K562 (cell line): Measurements from ENCODE around the gene SLC46A3. TPM values are rescaled to one million over a fixed set of nuclear protein-coding genes. Genes with fewer than 3 reads are reported as not detected.

Experiments used
- ATAC-seq: fragments of 200-7000 bp; cut with Tn5 transposase; 3 replicates; pipeline ENCODE4 v1.9.1; 2020; ENCODE audit warnings: moderate library complexity
- BruUV-seq: library from RNA; stranded (reverse); fragments of 400-500 nt; replicated peaks from 2 replicates; lab custom pipeline; 2021; lab: Mats Ljungman, UMichigan
- CTCF ChIA-PET: fragments of 300-600 bp; formaldehyde crosslinking; extraction: SDS; loops from one replicate; lab custom pipeline; 2021; ENCODE audit warnings: low intra/inter-chr PET ratio; lab: Yijun Ruan, JAX
- POLR2A ChIA-PET: fragments of 300-600, 350-650 bp; sonication (Branson Sonifier 250); formaldehyde crosslinking; extraction: SDS; loops from one replicate; lab custom pipeline; 2021; ENCODE audit warnings: antibody characterized with exemption, inconsistent platforms; lab: Yijun Ruan, JAX
- DNase-seq, 4 experiments: peaks; one replicate each; pipeline versions ENCODE4 v3.0.0 to v3.0.0-alpha.2; 2011 to 2018; ENCODE audit warnings: low spot score in 3 of 4, mixed read lengths in 3 of 4; ENCODE audit errors: extremely low read depth in 1 of 4
- FAIRE-seq: peaks from 2 replicates; lab custom pipeline; 2011; peaks lifted over from hg19 to GRCh38; lab: Jason Lieb, UNC
- H2AFZ ChIP-seq: 2 replicates; pipeline ENCODE4 v1.6.0; 2011; ENCODE audit warnings: low read depth, low read length, control low read depth, inconsistent platforms
- H3K27ac ChIP-seq: fragments of 200-600 bp; 3 replicates; pipeline ENCODE4 v1.8.0; 2011; ENCODE audit warnings: low read depth, mild to moderate bottlenecking, control low read depth, inconsistent platforms, low read length, moderate library complexity, mixed read lengths; ENCODE audit errors: extremely low read depth
- H3K27me3 ChIP-seq, 2 experiments: fragments of 300-600 bp in 1 of 2; 2 replicates in 1 of 2; 3 replicates in 1 of 2; pipeline versions ENCODE4 v1.6.0 to v1.8.0; 2011; ENCODE audit warnings: inconsistent platforms in 2 of 2, low read length in 2 of 2, mild to moderate bottlenecking in 1 of 2, mixed read lengths in 1 of 2, moderate library complexity in 1 of 2; ENCODE audit not compliant: control insufficient read depth in 2 of 2, insufficient read depth in 2 of 2
- H3K36me3 ChIP-seq: fragments of 300-600 bp; 3 replicates; pipeline ENCODE4 v1.8.0; 2011; ENCODE audit warnings: mild to moderate bottlenecking, low read length, inconsistent platforms; ENCODE audit not compliant: control insufficient read depth, insufficient read depth
- H3K4me1 ChIP-seq, 2 experiments: fragments of 200-600 bp in 1 of 2; replicated peaks in 1 of 2; 2 replicates in 1 of 2; 3 replicates in 1 of 2; pipeline versions ENCODE4 v1.5.1 to v1.8.0; 2011; ENCODE audit warnings: inconsistent platforms in 2 of 2, low read length in 2 of 2, mild to moderate bottlenecking in 1 of 2, mixed read lengths in 1 of 2, moderate library complexity in 1 of 2; ENCODE audit not compliant: control insufficient read depth in 2 of 2, insufficient read depth in 2 of 2
- H3K4me2 ChIP-seq: 2 replicates; pipeline ENCODE4 v1.6.1; 2011; ENCODE audit warnings: low read length, control low read depth, inconsistent platforms, mixed read lengths; ENCODE audit not compliant: insufficient read depth
- H3K4me3 ChIP-seq: fragments of 200-600 bp; sonication (generic), shearing (Covaris generic); 2 replicates; pipeline ENCODE4 v1.5.1; 2016; ENCODE audit warnings: control low read depth, inconsistent platforms
- H3K79me2 ChIP-seq: fragments of 200-600 bp; 3 replicates; pipeline ENCODE4 v1.8.0; 2011; ENCODE audit warnings: low read length, inconsistent platforms; ENCODE audit not compliant: control insufficient read depth, insufficient read depth
- H3K9ac ChIP-seq, 2 experiments: 2 replicates each; pipeline versions ENCODE4 v1.6.0 to v1.6.1; 2011; ENCODE audit warnings: low read depth in 2 of 2, low read length in 2 of 2, control low read depth in 1 of 2, inconsistent platforms in 1 of 2, mild to moderate bottlenecking in 1 of 2, mixed read lengths in 1 of 2; ENCODE audit not compliant: insufficient read depth in 1 of 2
- H3K9me1 ChIP-seq: one replicate; pipeline ENCODE4 v1.6.0; 2011; ENCODE audit warnings: inconsistent platforms, mild to moderate bottlenecking, low read length, moderate library complexity; ENCODE audit not compliant: control insufficient read depth, insufficient read depth
- H3K9me3 ChIP-seq: replicated peaks from 2 replicates; pipeline ENCODE4 v1.5.1; 2011; ENCODE audit warnings: low read depth, low read length, inconsistent platforms; ENCODE audit not compliant: control insufficient read depth, insufficient read depth
- H4K20me1 ChIP-seq: replicated peaks from 2 replicates; pipeline ENCODE4 v1.6.1; 2011; ENCODE audit warnings: low read length, inconsistent platforms, mixed read lengths; ENCODE audit not compliant: control insufficient read depth, insufficient read depth
- CBFA2T3 ChIP-seq: fragments of 450-650 bp; IDR thresholded peaks from 2 replicates; pipeline ENCODE4 v1.6.1; 2017
- MTA1 ChIP-seq: fragments of 450-650 bp; IDR thresholded peaks from 2 replicates; pipeline ENCODE4 v1.6.1; 2017; ENCODE audit warnings: borderline replicate concordance
- WGBS: fragments of 100-300 bp; shearing (Covaris generic); methylation state at CpG from one replicate; pipeline ENCODE4 v1.1.6; 2016; ENCODE audit warnings: low coverage, mixed read lengths; ENCODE audit not compliant: insufficient coverage; ENCODE audit errors: missing lambda C conversion rate; 5-methylcytosine and 5-hydroxymethylcytosine counted together
- in situ Hi-C: fragments of 300-500 bp; cut with MboI; formaldehyde crosslinking; loops from 4 replicates; pipeline ENCODE4 v1.15.0; 2018; ENCODE audit warnings: inconsistent platforms, mixed read lengths
- intact Hi-C: fragments of 100-400 bp; cut with micrococcal nuclease; formaldehyde crosslinking; loops from 2 replicates; pipeline ENCODE4 v1.14.2; 2022
- polyA plus RNA-seq, 8 experiments: library from polyadenylated mRNA; depleted of rRNA in 4 of 8; stranded (reverse) in 5 of 8; unstranded in 3 of 8; fragments of >200 nt; fragmentation: Nextera tagmentation in 2 of 8; fragmentation: Illumina TruSeq in 1 of 8; extraction: Ambion mirVana in 2 of 8; extraction: Trizol in 1 of 8; gene quantifications; 2 replicates each; pipeline versions ENCODE4 v1.2.1 to v1.2.3, GENCODE V29; 2011 to 2014; ENCODE audit warnings: inconsistent platforms in 1 of 8, missing spikeins in 1 of 8
- total RNA-seq, 7 experiments: library from RNA; depleted of rRNA in 6 of 7; stranded (reverse); fragments of >200 nt in 6 of 7; fragmentation: Illumina TruSeq in 2 of 7; extraction: Trizol in 2 of 7; gene quantifications; 2 replicates each; pipeline versions ENCODE4 v1.2.1 to v1.2.3, GENCODE V29; 2011 to 2021; ENCODE audit warnings: low replicate concordance in 1 of 7
- TF ChIP-seq, protein P1 (sequence below): sonication (generic); IDR thresholded peaks from 2 replicates; pipeline ENCODE4 v1.6.1; 2016
- TF ChIP-seq, protein P2 (sequence below), 2 experiments: fragments of 450-650 bp; IDR thresholded peaks; 2 replicates each; pipeline ENCODE4 v1.6.1; 2016

Gene SLC46A3
- total and polyA plus RNA-seq, 9 of the 15 experiments (the other 6 are each of a cell fraction or from before 2014, with no cell fraction given) = 0.14 to 1.2 (median 0.51) TPM

DNA sequence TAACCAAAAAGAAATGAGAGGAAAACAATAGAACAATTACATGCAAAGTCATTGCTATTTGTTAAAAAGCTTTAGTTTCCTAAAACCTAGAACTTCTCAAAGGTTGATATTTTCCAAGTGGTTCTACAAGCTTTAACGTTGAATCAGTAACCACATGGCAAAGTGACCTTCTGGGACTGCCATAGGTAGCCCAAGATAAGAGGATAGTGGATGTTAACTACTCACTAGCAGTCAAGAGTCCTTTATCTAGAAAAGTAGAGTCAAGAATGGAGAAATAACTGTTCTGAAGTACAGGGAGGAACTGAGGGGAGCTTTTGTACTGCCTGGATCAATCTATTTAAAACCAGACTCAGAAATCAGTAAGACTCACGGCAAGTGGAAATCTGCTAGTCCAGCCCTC is 9.9 kb upstream of the SLC46A3 start:
- Histone ChIP-seq H2AFZ (no peak overlapping the region), H3K27ac (no peak overlapping the region), H3K4me3 (no peak overlapping the region), H3K4me1 (peaks cover 0 to 7% of the 10 kb centered on the region in 2 experiments; a peak in 3 of 5 replicates), H3K79me2 (no peaks in the 10 kb centered on the region), H3K36me3 (no peaks in the 10 kb centered on the region), H3K9ac (no peak overlapping the region), H3K4me2 (no peak overlapping the region), H3K9me3 (no peaks in the 10 kb centered on the region), H3K9me1 (no peaks in the 10 kb centered on the region), H4K20me1 (no peaks in the 10 kb centered on the region), H3K27me3 (peaks cover 0 to 8% of the 10 kb centered on the region in 2 experiments; a peak in 4 of 5 replicates)
- FAIRE-seq (peak; percentile 72), DNase-seq (no peak), ATAC-seq (no peak)
- BruUV-seq = no TSS peak
- ChIA-PET CTCF (no interaction called here), POLR2A (no interaction called here)
- in situ Hi-C loops = no loop called here
- TF ChIP-seq CBFA2T3 (peak; percentile 27), MTA1 (no peak)
- TF ChIP-seq, protein P1, sequence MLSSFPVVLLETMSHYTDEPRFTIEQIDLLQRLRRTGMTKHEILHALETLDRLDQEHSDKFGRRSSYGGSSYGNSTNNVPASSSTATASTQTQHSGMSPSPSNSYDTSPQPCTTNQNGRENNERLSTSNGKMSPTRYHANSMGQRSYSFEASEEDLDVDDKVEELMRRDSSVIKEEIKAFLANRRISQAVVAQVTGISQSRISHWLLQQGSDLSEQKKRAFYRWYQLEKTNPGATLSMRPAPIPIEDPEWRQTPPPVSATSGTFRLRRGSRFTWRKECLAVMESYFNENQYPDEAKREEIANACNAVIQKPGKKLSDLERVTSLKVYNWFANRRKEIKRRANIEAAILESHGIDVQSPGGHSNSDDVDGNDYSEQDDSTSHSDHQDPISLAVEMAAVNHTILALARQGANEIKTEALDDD = peak; percentile 87
- TF ChIP-seq, protein P2, sequence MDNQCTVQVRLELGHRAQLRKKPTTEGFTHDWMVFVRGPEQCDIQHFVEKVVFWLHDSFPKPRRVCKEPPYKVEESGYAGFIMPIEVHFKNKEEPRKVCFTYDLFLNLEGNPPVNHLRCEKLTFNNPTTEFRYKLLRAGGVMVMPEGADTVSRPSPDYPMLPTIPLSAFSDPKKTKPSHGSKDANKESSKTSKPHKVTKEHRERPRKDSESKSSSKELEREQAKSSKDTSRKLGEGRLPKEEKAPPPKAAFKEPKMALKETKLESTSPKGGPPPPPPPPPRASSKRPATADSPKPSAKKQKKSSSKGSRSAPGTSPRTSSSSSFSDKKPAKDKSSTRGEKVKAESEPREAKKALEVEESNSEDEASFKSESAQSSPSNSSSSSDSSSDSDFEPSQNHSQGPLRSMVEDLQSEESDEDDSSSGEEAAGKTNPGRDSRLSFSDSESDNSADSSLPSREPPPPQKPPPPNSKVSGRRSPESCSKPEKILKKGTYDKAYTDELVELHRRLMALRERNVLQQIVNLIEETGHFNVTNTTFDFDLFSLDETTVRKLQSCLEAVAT (IDR thresholded peaks at IDR 0.05) = no peak
- intact Hi-C loops = no loop called here
- WGBS = 7% methylated on average over 2 of the region's 2 CpGs
